ENCODE data around the gene SFMBT1.

The SFMBT1 gene

DNA sequence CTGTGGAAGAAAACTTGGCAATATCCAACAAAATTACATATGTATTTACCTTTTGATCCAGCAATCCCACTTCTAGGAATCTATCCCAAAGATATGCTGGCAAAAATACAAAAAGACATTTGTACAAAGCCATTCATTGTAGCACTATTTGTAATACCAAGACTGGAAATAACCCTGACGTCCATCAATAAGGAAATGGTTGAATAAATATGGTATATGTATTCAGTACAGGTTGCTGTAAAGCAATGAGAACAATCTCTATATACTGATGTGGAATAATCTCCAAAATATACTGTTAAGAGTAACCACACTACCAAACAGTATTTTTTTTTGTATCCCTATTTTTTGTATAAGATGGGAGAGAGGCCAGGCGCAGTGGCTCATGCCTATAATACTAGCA is 83.7 kb downstream of the SFMBT1 start:
- no peak for TF ChIP-seq CTCF (IDR thresholded peaks at IDR 0.05; ENCODE audit: low read depth, low read length)
- DNase-seq (ENCODE audit: low read depth in 2 of 2), result no peak
- no peak overlapping the region for H3K4me3 ChIP-seq (replicated peaks in 1 of 2; ENCODE audit: low read depth in 2 of 2, low read length in 2 of 2)

- no peak for TF ChIP-seq CTCF (IDR thresholded peaks at IDR 0.05; ENCODE audit: low read depth, low read length)
- no peak for DNase-seq (ENCODE audit: low read depth in 2 of 2)
- no peak overlapping the region for H3K4me3 ChIP-seq (replicated peaks in 1 of 2; ENCODE audit: low read depth in 2 of 2, low read length in 2 of 2)
Observed at GRCh38 chr3:52959773-52960172, 86.1 kb downstream of the SFMBT1 start.

DNA sequence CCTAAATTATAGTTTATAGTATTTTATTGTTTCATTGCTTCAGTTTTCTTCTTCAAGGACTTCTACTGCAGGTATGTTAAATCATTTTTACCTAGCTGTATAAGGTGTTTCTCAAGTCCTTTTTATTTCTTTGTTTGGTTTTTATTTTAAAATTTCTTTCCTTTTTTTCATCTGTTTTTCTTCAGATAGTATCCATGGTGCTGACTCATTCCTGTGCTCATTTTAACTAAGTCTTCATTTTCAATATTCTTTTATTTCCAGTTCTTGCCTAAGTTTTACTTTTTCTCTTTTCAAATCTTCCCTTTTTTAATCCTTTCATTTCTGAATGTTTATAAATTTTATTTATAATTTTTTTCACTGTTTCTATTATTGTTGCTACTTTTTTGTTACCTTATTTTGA is 106.3 kb downstream of the SFMBT1 start:
- DNase-seq (ENCODE audit: low read depth in 2 of 2), result peak in 1 of 2 donors; percentile 4
- no peak for TF ChIP-seq CTCF (IDR thresholded peaks at IDR 0.05; ENCODE audit: low read depth, low read length)
- no peak overlapping the region for H3K4me3 ChIP-seq (replicated peaks in 1 of 2; ENCODE audit: low read depth in 2 of 2, low read length in 2 of 2)

DNA sequence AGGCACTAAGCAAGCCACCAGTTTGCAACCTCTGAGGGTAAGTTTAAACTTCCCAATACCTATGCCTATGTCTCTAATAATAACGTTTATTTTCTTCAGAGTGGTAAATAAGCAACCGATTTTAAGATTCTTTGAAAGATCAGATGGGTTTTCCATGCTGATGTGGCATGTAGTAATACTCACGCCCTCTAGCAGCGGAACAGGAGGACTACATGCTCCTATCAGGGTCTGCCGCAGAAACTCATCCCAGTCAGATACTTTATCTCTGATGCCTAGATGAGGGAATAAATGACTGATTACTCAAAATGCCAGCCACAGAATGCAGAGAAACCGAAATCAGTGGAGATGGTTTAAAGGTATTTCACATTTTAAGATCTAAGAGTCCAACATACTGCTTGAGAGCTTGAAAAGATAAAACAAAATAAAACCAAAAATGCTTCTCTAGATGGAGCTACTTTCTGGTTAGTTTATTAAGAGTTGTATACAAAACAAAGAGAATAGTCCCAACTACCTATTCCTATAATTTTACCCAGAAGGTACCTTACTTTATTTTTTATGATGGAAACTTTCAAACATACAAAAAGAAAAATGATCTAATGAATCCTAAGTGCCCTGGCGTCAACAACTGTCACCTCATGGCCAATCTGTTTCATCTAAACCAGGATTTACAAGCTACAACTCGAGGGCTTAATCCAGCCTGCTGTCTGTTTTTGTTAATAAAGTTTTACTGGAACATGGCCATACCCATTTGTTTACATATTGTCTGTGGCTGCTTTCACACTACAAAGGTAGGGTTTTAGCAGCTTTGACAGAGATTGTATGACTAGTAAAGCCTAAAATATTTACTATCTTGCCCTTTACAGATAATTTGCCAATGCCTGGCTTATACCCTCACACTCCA is 111.0 kb downstream of the SFMBT1 start:
- peak; percentile 65 for DNase-seq (ENCODE audit: low read depth in 2 of 2)
- no peak overlapping the region for H3K4me3 ChIP-seq (replicated peaks in 1 of 2; ENCODE audit: low read depth in 2 of 2, low read length in 2 of 2)
- TF ChIP-seq CTCF (IDR thresholded peaks at IDR 0.05; ENCODE audit: low read depth, low read length), result peak; percentile 83

DNA sequence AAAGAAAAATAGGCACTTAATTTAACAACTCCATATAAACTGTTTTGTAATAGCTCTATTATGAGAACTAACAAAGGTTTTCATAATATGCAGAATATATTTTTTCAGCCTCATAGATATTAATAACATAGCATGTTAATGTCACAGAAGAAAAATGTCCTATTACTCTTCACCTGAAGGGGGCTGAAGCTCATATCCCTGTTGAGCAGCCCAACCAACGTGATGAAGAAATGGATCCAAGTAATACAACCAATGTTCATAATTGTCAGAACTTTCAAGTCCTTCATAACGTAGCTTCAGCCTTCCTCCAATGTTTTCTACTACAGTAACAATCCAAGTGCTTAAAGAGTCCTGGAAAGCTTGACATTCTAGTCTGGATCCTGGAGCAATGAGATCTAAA is 114.0 kb downstream of the SFMBT1 start:
- no peak overlapping the region for H3K4me3 ChIP-seq (replicated peaks in 1 of 2; ENCODE audit: low read depth in 2 of 2, low read length in 2 of 2)
- no peak for DNase-seq (ENCODE audit: low read depth in 2 of 2)
- peak; percentile 18 for TF ChIP-seq CTCF (IDR thresholded peaks at IDR 0.05; ENCODE audit: low read depth, low read length)

GRCh38 chr3:52931328-52931727 is 114.5 kb downstream of the SFMBT1 start:
- no peak overlapping the region for H3K4me3 ChIP-seq (replicated peaks in 1 of 2; ENCODE audit: low read depth in 2 of 2, low read length in 2 of 2)
- no peak for DNase-seq (ENCODE audit: low read depth in 2 of 2)
- no peak for TF ChIP-seq CTCF (IDR thresholded peaks at IDR 0.05; ENCODE audit: low read depth, low read length)

All from cardiac fibroblast (primary cell).